Smooth muscle cell of the brain vasculature (primary cell): ENCODE data around the gene E2F2.
"Not testable (repeated sequence)": the region's sequence is repeated elsewhere in the genome, so short reads cannot be mapped to it uniquely, and the experiment has no call there.

ENCODE experiments used
- DNase-seq: peaks from one replicate; pipeline ENCODE4 v3.0.0-alpha.2; 2012; ENCODE audit warnings: low read depth, low spot score

E2F2 gene

DNA sequence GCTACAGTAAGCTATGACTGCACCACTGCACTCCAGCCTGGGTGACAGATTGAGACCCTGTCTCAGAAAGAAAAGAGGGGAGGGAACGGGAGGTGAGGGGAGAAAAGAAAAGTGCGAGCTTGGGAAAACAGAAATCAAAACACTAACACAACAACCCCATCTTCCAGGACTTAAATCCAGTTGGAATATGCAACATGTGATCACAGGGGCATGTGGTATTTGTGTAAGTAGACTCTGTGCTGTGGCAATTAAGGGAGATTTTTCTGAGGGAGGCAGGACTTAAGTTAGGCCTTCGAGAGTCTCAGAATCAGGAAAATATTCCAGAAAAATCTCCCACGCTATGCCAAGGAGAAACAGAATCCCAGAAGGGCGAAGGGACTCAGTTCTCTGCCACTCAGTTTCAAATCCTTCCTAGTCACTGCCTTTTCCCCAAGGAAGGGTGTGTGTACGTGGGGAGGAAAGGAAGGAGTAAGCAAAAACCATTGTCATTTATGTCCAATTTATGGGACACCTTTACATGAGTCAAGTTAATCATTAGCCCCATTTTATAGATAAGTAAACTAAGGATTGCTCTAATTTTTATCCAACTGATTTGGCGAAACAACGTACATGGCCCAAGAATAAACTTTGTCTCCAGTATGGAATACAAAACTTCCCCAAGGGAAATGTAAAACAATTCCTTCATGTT is 16.0 kb upstream of the E2F2 start:
- DNase-seq: no peak

DNA sequence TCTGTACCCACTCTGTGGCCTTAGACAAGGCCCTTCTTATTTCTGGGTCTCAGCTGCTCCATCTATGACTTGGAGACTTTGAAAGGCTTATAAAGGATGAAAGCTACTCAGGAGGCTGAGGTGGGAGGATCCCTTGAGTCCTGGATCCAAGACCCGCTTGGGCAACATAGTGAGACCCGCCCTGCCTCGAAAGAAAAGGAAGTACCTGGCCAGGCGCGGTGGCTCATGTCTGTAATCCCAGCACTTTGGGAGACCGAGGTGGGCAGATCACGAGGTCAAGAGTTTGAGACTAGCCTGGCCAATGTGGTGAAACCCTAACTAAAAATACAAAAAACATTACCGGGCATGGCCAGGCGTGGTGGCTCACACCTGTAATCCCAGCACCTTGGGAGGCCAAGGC is 14.8 kb upstream of the E2F2 start:
- no peak for DNase-seq

DNA sequence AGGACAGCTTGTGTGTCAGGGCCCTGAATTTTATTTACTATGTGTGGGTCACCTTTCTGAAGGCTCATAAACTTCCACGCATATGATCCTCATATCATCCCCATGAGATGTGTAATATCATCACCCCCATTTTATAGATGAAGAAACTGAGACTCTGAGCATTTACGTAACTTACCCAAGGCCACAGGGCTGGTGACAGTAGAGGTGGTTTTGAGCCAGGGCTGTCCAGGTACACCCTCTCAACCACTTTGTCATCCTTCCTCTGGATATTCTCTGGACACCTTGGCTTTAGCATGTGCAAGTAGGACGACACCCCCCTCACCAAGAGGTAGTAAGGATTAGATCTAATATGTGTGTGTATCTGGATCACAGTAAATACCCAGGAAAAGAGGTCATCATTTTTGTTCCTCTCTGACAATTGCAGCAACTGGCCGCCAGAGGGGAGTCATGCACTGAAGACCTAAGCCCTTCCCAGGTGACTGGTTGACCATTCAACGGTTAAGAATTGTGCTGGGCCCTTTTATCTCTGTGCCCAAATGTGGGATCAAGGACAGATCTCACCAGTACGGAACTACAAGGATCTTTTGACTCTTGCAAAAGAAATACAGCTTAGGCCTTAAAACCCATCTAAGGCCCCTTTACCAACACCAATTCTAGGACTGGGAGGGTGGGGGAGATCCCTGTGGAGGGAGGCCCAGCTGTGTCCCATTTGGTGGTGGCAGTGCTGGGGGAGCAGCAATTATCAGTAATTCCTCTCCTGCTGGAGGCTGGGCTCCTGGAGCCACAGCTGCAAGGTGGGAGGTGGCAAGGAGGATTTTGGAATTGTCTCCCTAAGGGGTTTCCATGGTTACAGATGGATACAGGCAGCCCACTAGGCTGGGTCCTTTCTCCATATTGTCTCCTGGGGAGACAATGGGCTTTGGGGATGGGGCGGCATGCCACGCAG is 13.7 kb upstream of the E2F2 start:
- DNase-seq: no peak

DNA sequence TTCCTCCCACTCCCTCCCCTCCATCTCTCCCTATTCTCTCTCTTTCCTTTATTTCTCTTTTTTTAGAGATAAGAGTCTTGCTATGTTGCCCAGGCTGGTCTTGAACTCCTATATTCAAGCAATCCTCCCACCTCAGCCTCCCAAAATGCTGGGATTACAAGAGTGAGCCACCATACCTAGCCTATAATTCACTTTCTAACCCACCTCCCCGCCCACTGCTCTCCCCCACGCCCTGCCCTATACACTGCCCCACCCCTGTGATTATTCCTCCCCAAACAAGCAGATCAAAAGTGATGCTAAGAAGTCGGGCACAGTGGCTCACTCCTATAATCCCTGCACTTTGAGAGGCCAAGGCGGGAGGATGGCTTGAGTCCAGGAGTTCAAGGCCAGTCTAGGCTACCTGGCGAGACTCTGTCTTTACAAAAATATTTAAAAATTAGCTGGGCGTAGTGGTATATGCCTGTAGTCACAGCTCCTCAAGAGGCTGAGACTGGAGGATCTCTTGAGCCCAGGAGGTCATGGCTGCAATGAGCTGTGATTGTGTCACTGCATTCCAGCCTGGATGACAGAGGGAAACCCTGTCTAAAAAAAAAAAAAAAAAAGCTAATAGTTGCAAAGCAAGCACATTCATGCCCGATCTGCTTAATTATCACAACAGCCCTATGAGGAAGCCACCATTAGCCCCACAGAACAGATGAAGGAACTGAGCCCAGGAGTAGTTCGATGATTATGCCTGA is 12.8 kb upstream of the E2F2 start:
- DNase-seq: no peak

DNA sequence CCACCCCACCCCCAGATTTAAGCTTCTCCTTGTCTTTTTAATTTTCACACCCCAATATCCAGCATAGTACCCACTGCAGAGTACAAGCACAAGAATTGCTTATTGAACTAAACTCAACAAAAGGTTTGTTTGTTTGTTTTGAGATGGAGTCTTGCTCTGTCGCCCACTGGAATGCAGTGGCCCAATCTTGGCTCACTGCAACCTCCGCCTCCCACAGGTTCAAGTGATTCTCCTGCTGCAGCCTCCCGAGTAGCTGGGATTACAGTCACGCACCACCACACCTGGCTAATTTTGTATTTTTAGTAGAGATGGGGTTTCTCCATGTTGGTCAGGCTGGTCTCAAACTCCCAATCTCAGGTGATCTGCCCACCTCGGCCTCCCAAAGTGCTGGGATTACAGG is 11.9 kb upstream of the E2F2 start:
- DNase-seq: not testable (repeated sequence)

DNA sequence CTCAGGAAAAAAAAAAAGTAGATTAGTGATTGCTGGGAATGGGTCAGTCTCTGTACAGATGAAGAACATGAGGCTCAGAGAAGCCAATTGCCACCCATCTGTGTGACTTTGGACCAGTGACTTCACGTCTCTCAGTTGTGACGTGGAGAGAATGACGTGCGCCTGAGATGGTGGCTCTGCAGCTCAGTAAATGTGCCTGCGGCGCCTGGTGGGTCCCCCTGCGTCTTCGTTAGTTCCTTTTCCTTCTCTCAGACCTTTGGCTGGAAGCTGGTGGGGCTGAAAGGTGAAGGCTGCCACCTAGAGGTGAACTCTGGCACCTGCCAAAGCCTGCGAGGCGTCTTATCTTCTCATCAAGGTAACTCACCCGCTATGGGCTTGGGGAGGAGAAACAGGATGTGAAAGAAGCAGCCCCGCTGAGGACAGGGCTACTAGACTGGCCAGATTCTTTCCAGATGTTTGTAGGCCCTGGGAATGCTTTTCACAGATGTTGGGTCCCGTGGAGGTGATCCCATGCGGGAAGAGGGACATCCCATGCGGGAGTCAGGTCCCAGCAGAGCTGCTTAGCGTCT is 8.7 kb upstream of the E2F2 start:
- peak; percentile 76 for DNase-seq

DNA sequence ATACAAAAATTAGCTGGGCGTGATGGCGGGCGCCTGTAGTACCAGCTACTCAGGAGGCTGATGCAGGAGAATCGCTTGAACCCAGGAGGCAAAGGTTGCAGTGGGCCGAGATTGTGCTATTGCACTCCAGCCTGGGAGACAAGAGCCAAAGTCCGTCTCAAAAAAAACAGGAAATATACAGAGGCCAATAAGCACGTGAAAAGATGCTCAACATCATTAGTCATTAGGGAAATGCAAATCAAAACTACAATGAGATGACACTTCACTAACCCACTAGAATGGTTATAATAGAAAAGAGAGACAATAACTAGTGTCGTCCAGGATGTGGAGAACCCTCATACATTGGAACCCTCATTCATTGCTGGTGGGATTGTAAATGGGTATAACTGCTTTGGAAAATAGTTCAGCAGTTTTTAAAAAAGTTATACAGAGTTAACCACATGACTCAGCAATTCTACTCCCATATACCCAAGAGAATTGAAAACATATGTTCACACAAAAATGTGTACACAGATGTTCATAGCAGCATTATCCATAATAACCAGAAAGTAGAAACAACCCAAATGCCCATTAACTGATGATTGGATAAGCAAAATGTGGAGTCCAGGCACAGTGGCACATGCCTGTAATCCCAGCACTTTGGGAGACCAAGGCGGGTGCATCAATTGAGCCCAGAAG is 6.4 kb upstream of the E2F2 start:
- no peak for DNase-seq

DNA sequence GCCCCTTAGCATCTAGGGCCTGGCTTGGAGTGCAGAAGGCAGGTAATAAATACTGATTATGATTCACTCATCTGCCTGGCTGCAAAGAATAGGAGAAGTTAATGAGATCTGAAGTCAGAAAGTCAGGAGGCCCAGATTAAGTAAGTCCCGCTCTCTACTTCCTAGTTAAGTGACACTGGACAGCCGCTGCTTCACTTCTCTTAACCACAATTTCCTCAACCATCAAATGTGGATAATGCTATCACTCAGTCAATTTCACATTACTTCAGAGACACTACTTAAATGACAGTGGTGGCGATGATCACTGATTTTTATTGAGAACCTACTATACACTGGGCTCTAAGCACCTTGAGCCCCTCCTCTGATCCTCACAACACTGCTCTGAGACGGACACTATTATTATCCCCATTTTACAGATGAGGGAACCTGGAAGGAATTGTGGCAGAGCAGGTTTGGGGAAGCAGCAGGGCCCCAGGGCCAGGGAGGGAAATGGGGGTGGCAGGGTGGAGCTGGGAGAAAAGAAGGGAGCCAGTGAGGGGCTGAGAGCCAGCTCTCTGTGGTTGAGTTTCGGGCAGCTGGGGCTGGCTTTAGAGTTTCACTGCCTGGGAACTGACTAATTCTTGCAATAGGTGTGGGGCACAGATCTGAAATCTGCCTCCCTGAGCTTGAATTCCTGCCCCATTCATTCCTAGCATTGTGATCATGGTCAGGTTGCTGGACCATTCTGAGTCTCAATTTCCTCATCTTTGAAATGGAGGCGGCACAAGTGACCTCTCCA is 2.4 kb upstream of the E2F2 start:
- DNase-seq: no peak

DNA sequence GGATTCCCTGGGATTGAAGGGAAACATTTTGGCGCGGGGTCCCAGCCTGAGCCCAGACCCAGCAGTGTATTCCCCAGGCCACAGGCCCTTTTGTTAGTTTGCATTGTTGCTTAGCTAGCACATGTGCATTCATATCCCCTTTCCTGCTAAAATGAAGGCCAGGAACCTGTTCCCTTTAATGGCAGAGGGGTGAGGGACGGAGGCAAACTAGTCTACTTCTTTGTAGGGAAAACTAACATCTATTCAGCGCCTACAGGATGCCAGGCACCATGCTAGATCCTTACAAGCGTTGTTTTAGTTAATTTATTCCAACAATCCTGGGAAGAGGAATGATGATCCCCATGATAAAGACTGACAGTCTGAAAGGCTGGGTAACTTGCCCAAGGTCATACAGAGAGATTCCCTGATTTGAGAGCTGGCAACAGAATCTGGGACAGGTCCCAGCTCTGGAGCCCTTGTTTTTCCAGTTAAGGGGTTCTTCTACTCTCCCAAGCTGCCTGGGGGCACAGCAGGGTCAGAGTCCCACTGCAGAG is 595 bp upstream of the E2F2 start:
- DNase-seq: no peak

DNA sequence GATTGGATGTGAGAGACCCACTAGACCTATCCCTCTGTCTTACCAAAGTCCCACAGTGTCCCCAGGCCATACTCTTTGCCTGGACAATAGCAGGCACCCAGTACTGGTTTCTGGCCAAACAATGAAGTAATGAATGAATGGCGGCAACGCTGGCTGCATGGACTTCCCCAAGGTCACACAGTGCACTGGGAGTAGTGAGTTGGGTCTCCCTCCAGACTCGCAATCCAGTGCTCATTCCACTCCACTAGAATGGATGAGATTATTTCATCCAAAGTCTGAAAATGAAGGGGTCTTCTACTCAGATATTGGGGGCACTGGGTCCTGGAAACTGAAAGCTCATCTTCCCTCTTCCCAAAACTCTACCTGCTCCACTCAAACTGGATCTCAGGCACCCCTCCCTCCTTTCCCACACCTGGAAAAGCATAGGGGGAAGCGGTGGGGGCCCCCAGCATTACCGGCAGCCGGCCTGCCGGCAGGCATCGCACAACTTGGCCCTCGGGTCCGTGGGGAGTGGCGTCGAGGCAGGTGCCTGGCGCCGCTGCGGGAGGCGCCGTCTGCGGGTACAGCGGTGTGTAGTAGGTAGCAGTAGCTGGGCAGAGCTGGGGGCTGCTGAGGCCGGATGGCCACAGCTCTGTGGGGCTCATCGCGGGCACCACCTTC is 816 bp downstream of the E2F2 start:
- DNase-seq: no peak

DNA sequence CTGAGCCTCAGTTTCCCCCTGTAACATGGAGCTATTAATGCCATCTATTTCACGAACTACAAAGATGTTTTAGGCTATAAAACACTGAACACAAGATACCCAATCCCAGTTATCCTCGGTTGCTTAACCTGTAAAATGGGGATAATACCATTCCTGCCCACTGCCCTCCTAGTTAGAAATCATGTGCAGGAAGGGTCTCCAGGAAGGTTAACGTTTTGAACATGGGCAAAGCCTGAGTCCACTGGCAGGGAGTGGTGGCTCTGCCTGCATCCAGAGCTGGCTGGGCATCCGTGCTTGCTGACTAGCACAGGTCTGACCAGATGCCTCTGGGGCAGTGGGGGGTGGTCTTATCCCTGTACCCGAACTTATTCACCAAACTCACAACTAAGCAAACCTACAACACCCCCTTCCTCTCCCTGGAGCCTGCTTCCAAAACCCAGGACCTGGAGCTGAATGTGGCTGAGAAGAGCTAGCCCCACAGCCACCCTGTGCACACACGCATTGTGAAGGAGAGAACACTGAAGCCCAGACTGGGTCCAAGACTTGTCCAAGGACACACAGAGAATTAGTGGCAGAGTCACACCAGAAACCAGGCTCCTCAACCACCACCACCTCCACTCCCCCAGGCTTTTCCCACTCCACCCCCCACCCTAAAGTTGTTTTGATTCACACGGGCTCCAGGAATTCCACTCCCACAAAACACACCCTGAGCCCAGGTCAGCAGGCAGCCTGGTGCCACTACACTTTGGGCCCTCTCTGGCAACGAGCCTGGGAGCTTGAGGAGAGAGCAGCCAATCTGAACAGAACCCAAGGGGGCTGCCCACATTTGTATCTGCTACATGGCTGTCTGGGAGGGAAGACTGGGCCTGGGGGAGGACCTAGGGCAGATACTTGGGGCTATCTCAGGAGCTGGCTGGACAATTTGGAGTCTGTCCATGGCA is 1.6 kb downstream of the E2F2 start:
- DNase-seq: no peak

DNA sequence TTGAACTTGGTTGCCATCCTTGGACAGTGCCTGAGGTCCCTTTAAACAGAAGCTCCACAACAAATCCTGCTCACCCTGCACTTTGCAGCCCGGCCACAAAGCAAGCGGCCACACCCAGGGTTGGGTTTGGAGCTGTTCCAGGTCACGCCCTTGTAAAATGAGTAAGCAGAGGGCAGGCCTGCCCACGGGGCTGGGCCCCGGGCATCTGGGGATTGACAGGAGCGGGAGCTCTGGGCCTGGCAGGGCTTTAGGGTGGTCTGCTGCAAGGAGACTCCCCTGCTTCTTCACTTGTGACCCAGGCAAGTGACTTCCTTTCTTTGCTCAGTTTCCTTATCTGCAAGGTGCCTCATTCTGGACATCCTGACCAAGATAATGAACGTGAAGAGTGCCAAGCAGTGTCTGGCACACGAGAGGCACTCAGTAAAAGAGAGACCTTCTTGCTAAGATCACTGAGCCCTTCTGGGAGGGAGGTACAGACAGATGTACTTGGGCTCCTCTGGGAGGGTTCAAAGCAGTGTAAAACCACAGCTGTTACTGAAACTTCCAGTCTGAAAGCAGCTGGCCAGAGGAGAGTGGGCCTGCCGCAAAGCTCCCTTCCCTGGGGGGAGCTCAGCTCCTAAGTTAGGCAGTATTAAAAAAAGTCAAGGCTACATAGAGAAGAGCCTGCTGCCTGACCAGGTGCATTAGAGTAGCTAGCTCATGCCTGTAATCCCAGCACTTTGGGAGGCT is 2.6 kb downstream of the E2F2 start:
- no peak for DNase-seq

DNA sequence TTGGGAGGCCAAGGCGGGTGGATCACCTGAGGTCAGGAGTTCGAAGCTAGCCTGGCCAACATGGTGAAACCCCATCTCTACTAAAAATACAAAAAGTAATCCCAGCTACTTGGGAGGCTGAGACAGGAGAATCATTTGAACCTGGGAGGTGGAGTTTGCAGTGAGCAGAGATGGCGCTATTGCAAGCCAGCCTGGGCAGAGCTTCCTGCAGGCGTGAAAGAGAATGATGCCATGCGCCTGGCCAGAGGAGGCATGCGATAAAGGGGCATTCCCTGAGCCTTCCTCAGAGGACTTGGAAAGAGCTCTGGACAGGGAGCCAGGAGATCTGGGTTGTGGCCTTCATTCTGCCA is 3.2 kb downstream of the E2F2 start:
- DNase-seq: no peak

DNA sequence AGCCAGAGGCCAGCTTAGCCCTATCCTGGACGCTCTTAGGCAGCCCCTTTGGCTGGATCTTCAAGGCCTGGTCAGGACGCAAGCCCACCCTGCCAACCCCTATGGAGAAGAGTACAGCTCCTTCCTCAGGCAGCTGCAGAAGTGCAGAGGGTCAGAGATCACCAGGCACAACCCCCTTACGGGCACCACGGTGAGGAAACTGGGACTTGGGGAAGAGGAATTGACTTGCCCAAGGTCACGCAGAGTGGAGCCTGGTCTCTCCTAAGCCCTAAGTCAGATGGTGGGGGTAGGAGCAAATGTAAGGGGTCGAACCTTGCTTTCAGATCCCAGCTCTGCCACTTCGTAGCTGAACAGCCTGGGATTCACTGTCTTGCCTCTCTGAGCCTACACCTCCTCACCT is 3.7 kb downstream of the E2F2 start:
- no peak for DNase-seq

DNA sequence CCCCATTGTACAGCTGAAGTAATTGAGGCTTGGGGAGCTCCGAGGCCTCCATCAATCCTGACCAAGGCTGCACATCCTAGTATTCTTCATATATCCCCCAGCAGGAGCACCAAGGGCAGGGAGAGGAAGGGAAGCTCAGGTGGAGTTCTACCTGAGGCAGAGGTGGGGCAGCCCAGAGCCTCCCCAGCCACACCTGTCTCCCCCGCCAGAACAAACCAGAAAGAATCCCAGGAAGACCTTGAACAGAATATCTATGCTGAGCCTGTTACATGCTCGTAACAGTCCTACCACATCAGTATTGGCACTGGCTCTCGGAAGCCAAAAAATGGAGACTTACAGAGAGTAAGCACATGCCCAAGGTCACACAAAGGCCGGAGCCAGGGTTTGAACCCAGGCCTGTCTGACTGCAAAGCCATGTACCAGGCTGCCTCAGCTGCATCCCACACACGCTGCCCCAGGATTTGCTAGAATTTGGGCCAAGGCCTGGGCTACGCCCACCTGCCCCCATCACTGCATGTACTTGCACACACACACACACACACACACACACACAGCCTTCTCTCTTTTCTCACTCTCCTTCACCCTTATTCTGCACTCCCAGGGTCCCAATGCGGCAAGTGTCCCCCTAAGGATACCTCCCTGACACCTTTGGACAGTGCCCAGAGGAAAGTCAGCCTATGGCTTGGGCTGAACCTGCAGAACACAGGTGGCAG is 4.5 kb downstream of the E2F2 start:
- no peak for DNase-seq

DNA sequence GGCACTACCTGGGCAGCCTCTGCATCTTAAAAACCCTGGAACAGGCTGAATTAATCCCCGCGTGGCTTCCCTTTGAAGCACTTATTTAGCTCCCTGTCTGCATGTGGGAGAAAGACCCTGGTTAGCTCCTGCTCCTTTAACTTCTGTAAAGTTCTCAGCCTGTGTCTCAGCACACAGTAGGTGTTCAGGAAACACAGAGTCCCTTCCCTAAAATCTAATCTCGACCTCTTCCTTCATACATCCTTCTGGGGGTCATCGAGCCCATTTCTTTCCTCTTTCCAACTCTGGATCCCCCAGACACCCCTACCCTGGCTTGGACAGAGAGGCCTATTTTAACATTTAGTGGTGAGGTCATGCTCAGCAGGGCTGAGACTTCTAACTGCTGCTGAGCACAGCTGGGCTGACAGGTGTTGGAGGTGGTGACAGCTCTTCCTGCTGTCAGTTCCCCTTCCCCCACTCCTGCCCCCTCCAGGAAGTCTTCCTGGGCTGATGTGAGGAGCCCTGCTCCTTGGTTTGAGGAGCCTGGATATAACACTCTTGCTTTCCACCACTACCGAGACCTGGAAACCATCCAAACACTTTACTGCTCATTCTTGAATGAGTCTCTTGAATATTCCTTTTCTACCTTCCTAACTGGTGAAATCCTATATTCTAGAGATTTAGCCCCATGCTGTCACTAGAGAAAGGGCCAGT is 5.3 kb downstream of the E2F2 start:
- DNase-seq: no peak
